Germinal center (tissue), 1 donor: Measurements from ENCODE around the gene TEX36.
A peak's percentile ranks its signal among the peaks of the same experiment; 100 is the strongest.
"Not testable (repeated sequence)": the region's sequence is repeated elsewhere in the genome, so short reads cannot be mapped to it uniquely, and the experiment has no call there.

Experiments
- DNase-seq: peaks from one replicate; pipeline ENCODE4 v3.0.0; 2012; ENCODE audit warnings: mixed read lengths, low spot score

TEX36 gene

DNA sequence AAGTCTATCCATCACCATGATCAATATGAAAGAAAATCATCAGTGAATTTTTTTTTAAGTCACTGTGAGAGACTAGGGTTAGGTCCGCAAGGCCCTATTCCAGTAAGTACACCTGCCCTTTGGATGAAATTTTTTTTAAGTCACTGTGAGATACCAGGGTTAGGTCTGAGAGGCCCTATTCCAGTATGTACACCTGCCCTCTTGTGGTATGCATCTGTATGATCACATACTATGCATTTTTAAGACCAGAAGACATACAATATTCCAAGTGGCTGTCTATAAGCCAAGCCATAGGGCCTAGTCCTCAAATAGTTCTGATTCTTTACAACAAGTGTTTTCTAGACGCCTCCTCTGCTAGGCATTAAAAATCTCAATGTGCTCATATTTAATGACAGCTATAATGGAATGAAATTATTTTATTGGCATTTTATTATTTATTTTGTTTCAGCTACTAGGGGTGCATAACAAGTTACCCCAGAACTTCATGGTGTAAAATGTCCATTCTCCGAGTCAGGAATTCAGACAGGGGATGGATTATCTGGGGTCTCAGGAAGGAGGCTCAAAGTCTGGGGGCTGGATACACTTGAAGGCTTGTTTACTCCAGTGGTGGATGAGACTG is 53.1 kb downstream of the TEX36 start:
- DNase-seq: peak; percentile 8

DNA sequence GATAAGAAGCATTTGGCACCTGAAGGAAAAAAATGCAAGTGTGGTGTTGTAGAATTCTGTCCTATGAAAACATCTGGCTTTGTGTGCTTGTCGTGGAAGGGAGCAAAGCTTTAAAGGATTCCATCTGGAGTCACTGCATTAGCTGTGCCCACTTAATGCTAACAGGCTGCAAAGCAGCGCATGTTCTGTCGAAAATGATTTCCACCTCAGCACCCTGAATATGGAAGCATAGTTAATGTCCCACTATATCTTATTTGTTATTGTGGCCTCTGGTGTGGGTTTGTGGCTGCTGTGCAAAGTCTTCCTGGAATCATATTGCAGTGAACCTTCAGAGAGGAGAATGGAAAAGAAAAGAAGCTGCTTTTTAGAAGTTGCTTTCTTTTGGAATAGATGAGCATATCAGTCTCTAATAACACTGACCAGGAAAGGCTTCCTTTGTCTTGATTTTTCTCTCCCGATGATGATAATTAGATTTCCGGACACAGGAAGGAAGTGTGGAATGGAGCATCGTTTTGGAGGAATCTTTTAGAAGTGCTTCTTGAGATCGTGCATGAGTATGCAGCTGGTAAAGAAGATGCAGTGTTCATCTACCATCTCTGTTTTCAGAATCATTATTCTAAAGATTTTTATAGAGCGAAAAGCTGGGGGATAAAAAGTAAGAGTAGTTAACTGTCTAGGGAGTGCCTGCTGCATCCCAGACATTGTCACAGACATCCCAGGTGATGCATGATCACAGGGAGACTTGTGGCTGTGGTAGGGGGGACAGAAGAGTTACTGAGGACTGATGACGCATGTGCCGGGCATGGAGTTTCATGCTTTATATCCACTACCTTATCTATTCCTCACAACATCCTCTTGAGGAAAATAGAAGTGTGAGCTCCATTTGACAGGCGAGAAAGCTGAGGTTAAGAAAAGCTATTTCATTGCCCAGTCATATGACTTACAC is 54.6 kb downstream of the TEX36 start:
- DNase-seq: no peak

DNA sequence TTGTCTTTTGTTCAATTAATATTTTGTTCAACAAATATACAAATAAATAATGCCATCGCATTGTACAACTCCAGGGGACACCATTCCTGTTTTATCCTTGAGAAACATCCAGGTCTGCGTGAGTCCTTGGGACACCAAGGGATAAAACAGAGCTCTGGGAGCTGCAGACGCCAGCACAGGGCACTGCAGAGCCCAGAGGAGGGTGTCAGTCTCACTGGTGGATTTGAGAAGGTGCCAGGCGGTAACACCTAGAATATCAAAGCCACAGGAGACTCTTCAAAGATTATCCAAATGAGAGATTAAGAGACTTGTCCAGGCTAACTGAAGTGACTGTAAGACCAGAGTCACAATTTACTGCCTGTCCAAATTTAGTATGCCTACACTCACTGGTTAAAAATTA is 55.3 kb downstream of the TEX36 start:
- DNase-seq: no peak

DNA sequence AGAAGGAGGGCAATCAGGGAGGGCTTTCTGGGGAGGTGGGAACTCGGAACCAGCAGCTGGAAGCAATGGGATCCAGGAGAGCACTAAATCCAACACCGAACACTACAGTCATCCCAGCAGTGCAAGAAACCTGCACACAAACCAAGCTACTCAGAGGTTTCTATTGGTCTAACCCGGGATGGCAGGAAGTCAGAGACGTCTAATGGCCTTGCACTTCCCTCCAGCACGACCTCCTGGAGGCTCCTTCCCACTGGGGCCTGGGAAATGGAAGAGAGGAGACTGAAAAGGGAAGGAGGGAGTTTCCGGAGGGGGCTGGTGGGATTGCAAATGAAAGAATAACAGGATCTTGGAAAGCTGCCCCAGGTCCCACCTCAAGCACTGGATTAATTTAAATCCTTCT is 56.3 kb downstream of the TEX36 start:
- DNase-seq: no peak

DNA sequence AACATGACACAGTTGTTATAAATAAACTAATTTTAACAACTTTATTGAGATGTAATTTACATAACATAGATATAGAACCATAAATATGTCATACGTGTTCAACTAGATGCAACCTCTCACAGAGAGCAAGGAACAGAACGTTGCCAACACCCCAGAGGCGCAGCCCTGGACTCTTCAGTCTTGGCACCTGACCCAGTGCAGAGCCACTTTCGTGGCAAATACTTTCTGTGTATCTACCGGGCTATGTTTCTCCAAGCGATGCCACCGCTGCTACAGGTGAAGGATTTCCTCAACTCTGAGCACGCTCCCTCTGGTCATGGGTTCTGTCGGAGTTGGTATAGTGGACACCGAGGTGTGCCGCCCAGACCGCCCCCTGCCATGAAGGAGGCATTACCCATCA is 57.4 kb downstream of the TEX36 start:
- DNase-seq: no peak

DNA sequence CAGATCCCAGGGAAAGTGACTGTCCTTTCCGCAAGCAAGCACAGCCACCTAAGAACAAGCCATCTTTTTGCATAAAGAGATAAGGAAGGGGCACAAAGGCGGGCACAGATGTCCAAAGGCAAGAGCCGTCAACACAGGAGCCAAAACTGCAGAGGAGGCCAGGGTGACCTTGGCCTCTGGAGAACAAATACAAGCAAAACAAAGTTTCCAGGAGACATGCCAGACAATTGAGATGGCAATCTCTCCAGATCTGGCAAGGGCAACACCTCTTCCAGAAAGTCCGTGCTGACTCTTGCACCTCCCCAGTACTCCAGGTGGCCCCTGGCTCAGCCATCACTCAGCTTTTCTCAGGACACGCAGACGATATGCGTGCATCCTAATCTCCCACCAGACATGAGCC is 58.2 kb downstream of the TEX36 start:
- DNase-seq: no peak

DNA sequence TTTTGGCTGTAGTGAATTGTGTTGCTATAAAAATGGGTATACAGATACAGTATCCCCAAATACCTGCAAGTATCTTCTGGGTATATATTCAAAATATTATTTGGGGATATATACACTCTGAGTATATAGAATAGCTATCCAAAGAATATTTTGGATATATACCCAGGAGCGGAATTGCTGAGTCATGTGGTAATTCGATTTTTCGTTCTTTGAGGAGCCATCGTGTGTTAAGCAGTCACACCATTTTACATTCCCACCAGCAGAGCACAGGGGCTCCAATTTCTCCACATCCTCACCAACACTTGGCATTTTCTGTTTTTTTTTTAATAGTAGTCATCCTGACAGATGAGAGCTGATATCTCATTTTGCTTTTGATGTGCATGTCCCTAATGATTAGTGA is 61.9 kb downstream of the TEX36 start:
- no peak for DNase-seq

DNA sequence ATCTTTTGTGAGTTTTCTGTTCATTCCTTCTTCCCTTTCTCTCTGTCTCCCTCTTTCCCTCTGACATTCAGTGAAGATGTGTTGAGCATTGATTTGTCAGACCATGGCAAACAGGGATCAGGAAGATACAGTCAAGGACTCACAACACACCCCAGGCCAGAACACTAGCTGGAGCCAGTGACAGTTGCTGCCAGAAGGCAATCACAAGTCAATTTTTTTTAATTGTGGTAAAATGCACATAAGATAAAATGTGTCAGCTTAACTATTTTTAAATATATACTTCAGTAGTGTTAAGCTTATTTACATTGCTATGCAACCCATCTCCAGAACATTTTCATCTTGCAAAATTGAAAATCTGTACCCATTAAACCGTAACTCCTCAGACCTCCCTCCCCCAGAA is 62.6 kb downstream of the TEX36 start:
- DNase-seq: no peak

DNA sequence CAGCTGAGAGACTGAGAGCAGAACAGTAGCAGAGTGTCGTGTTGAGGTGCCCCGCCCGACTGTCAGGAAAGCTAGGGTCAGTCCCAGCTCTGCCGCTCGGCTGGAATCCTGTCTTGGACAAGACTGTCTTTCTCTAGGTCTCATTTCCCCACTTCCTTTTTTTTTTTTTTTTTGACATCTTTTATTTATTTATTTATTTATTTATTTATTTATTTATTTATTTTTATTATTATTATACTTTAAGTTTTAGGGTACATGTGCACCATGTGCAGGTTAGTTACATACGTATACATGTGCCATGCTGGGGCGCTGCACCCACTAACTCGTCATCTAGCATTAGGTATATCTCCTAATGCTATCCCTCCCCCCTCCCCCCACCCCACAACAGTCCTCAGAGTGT is 69.9 kb downstream of the TEX36 start:
- DNase-seq: not testable (repeated sequence)

DNA sequence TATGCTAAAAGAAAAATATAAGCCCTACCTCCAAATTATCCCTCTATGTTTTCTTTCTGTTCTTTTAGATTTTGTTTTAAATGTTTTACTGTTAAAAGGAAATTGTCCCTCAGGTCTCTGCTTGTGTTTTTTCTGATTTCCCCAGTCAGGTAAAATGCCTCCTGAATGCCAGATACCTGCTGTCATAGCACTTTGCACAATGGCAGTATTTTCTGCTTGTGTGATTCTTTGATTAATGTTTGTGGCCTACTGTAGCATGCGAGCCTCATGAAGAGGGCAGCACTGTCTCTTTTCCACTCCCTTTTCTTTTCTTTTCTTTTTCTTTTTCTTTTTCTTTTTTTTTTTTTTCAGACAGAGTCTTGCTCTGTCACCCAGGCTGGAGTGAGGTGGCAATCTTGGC is 71.2 kb downstream of the TEX36 start:
- DNase-seq: no peak

DNA sequence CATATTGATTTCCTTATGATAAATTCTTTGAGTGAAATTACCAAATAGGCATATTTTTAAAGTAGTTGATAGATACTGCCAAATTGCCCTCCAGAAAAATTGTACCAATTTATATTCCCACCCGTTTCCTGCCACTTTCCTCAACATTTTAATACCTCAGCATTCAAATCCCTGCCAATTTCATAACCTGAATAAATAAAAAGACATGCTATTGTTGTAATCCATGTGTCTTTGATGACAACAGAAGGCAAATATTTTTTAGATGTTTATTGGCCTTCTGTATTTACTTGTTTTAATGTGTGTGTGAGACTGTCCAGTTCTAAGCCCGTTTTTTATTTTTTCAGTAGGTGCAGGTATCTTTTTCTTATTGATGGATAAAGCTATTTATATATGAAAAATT is 71.7 kb downstream of the TEX36 start:
- no peak for DNase-seq

DNA sequence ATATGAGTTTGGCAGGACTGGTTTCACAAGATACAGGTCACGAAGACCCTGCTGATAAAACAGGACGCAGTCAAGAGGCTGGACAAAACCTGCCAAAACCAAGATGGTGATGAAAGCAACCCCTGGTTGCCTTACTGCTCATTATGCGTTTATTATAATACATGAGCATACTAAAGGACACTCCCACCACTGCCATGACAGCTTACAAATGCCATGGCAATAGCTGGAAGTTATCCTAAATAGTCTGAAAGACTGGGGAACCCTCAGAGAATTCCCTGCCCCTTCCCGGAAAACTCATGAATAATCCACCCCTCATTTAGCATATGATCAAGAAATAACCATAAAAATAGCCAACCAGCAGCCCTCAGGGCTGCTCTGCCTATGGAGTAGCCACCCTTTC is 73.1 kb downstream of the TEX36 start:
- no peak for DNase-seq

DNA sequence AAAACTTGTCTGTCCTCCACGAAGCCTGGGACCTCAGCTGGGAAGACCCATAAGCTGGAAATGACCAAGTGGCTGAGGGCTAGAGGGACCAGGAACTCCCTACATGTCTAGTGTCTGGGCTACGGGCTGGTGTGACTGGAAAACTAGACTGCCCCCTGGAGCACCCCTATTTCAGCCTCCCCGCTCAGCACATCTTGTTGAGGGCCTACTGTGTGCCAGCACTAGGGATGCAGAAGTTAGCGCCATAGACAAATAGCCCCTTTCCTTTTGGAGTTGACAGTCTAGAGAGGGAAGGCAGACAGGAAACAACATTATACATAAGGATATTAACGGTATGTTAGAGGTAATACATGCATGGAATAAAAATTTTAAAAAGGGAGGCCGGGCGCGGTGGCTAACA is 74.5 kb downstream of the TEX36 start:
- no peak for DNase-seq

DNA sequence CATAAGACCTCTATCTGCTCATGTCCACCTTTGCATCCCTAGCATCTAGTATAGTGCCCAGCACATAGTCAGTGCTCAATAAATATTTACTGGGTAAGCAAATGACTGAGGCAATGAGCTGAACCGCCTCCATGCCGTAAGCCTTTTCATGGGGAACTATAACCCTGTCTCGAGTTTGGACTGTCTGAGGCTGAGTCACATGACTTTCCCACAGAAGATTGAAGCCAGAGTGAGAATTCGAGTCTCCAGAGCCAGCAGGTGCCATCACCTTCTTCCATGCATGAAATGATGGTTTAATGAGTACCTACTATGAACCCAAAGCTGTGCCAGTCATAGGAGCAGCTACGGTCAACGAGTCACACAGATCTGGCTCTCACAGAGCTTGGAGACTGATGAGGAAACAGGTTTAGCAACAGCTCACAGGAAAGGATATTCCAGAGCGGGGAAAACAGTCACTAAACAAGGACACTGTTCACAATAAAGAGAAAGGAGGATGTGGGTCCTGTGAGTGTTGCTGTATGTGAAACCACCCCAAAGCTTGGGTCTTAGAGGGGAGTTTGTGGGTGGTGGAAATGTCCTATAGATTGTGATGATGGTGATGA is 75.2 kb downstream of the TEX36 start:
- DNase-seq: no peak

DNA sequence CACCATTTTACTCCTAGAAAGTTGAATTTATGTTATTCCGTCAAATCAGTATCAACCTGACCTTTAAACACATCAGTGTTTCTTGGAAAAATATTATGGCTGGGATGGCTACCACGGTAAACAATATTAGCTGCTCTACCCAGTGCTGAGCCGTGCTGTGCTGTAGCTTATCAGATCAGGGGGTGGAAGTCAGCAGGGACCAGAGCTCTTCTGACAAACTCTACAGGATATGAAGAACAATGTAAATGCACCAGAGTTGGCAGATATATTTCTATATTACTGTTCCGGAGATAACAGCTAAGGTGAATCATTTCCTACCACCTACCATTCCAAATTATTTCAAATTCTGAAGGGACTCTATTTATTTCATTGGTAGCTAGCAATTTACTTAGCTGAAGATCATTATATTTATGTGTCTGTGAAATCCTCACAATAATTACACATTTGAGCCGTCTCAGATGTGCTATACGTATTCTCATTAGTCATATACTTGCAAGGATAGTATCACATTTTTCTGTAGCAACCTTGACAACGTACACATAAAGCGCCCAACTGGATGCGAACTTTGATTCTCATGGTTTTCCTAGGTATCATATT is 76.5 kb downstream of the TEX36 start:
- DNase-seq: no peak
